HCT116 (cell line): ENCODE results near the gene TOP3B. TPM values are rescaled to one million over a fixed set of nuclear protein-coding genes. Genes with fewer than 3 reads are reported as not detected.

Experiments
- ATAC-seq: fragments of 200-7000 bp; cut with Tn5 transposase; 2 replicates; pipeline ENCODE4 v1.9.1; 2020; ENCODE audit warnings: mild to moderate bottlenecking, moderate library complexity
- BruUV-seq: library from RNA; stranded (reverse); fragments of 400-500 nt; replicated peaks from 2 replicates; lab custom pipeline; 2021; lab: Mats Ljungman, UMichigan
- CTCF ChIA-PET: fragments of 300-600 bp; sonication (Branson Sonifier 250); formaldehyde crosslinking; loops from one replicate; lab custom pipeline; 2021; ENCODE audit warnings: antibody characterized with exemption; lab: Charles Lee
- POLR2A ChIA-PET: fragments of 300-600, 350-600 bp; sonication (Branson Sonifier 250); formaldehyde crosslinking; loops from one replicate; lab custom pipeline; 2021; ENCODE audit warnings: antibody characterized with exemption; lab: Charles Lee
- RAD21 ChIA-PET, 2 experiments: fragments of 300-600 bp; sonication (Branson Sonifier 250); formaldehyde crosslinking; loops; one replicate each; lab custom pipeline; 2023; ENCODE audit warnings: low total read pairs in 2 of 2; ENCODE audit not compliant: uncharacterized antibody in 2 of 2, unreplicated experiment in 2 of 2, low non-redundant PET in 1 of 2; lab: Charles Lee
- DNase-seq: peaks from one replicate; pipeline ENCODE4 v3.0.0-alpha.2; 2010; ENCODE audit warnings: low read depth, low spot score
- H2AFZ ChIP-seq: fragments of 200-600 bp; shearing (Covaris generic), sonication (generic); 2 replicates; pipeline ENCODE4 v1.6.1; 2017; ENCODE audit warnings: low read depth, mixed run types, mixed read lengths, antibody characterized with exemption, low read length; ENCODE audit not compliant: poor library complexity, severe bottlenecking
- H3K27ac ChIP-seq: 2 replicates; pipeline ENCODE4 v1.5.1; 2012; ENCODE audit warnings: low read depth, low read length
- H3K27me3 ChIP-seq: fragments of 200-600 bp; sonication (generic); 2 replicates; pipeline ENCODE4 v1.6.1; 2016; ENCODE audit warnings: mixed run types, low read length, mixed read lengths; ENCODE audit not compliant: insufficient read depth
- H3K36me3 ChIP-seq, 2 experiments: fragments of 200-500 bp in 1 of 2; fragments of 200-600 bp in 1 of 2; sonication (Bioruptor generic) in 1 of 2; sonication (generic) in 1 of 2; 2 replicates each; pipeline versions ENCODE4 v1.5.1 to v1.6.1; 2014 to 2016; ENCODE audit warnings: low read length in 2 of 2, inconsistent platforms in 1 of 2, mixed read lengths in 1 of 2, mixed run types in 1 of 2; ENCODE audit not compliant: insufficient read depth in 2 of 2, control insufficient read depth in 1 of 2
- H3K4me1 ChIP-seq, 2 experiments: fragments of 200-600 bp in 1 of 2; sonication (generic) in 1 of 2; 2 replicates each; pipeline versions ENCODE4 v1.5.1 to v1.6.1; 2012 to 2017; ENCODE audit warnings: low read length in 2 of 2, inconsistent platforms in 1 of 2, mild to moderate bottlenecking in 1 of 2, mixed read lengths in 1 of 2, mixed run types in 1 of 2, moderate library complexity in 1 of 2; ENCODE audit not compliant: insufficient read depth in 2 of 2, control insufficient read depth in 1 of 2
- H3K4me2 ChIP-seq: fragments of 200-600 bp; sonication (generic); 2 replicates; pipeline ENCODE4 v1.6.1; 2017; ENCODE audit warnings: mixed run types, low read length, mixed read lengths
- H3K4me3 ChIP-seq, 2 experiments: fragments of 200-600 bp in 1 of 2; sonication (generic) in 1 of 2; replicated peaks in 1 of 2; 2 replicates each; pipeline ENCODE4 v1.5.1; 2011 to 2016; ENCODE audit warnings: low read length in 2 of 2, control low read depth in 1 of 2, low read depth in 1 of 2, mild to moderate bottlenecking in 1 of 2, mixed read lengths in 1 of 2, mixed run types in 1 of 2
- H3K79me2 ChIP-seq: fragments of 200-600 bp; sonication (generic); 2 replicates; pipeline ENCODE4 v1.6.1; 2017; ENCODE audit warnings: mild to moderate bottlenecking, mixed run types, low read length, moderate library complexity, mixed read lengths; ENCODE audit not compliant: insufficient read depth
- H3K9ac ChIP-seq: fragments of 200-600 bp; sonication (generic); 2 replicates; pipeline ENCODE4 v1.6.1; 2016; ENCODE audit warnings: low read length, mixed read lengths
- H3K9me2 ChIP-seq: fragments of 200-600 bp; sonication (generic), shearing (Covaris generic); 2 replicates; pipeline ENCODE4 v1.6.1; 2017; ENCODE audit warnings: mixed run types, mild to moderate bottlenecking, moderate library complexity; ENCODE audit not compliant: insufficient read depth
- H3K9me3 ChIP-seq, 2 experiments: fragments of 200-500 bp in 1 of 2; fragments of 200-600 bp in 1 of 2; sonication (Bioruptor generic) in 1 of 2; sonication (generic) in 1 of 2; 2 replicates each; pipeline ENCODE4 v1.6.1; 2014 to 2017; ENCODE audit warnings: low read length in 2 of 2, mixed read lengths in 2 of 2, inconsistent platforms in 1 of 2, low read depth in 1 of 2, mild to moderate bottlenecking in 1 of 2, mixed run types in 1 of 2, moderate library complexity in 1 of 2; ENCODE audit not compliant: control insufficient read depth in 1 of 2, insufficient read depth in 1 of 2
- H4K20me1 ChIP-seq: fragments of 200-600 bp; sonication (generic), shearing (Covaris generic); 2 replicates; pipeline ENCODE4 v1.6.1; 2017; ENCODE audit warnings: mixed run types, mild to moderate bottlenecking, moderate library complexity; ENCODE audit not compliant: insufficient read depth
- CBX3 ChIP-seq: IDR thresholded peaks from 2 replicates; pipeline ENCODE4 v1.6.1; 2012; ENCODE audit warnings: low read depth
- EGR1 ChIP-seq: IDR thresholded peaks from 2 replicates; pipeline ENCODE4 v1.6.1; 2012; ENCODE audit warnings: low read depth
- EZH2 ChIP-seq: fragments of 200-600 bp; sonication (generic); IDR thresholded peaks from 2 replicates; pipeline ENCODE4 v1.6.1; 2017; ENCODE audit warnings: antibody characterized with exemption, mixed run types
- EZH2phosphoT487 ChIP-seq: fragments of 200-600 bp; IDR thresholded peaks from 2 replicates; pipeline ENCODE4 v1.6.1; 2018; ENCODE audit warnings: antibody characterized with exemption, borderline replicate concordance
- FOSL1 ChIP-seq: IDR thresholded peaks from 2 replicates; pipeline ENCODE4 v1.6.1; 2012; ENCODE audit warnings: low read depth
- JUND ChIP-seq: IDR thresholded peaks from 2 replicates; pipeline ENCODE4 v1.6.1; 2012
- SIN3A ChIP-seq: IDR thresholded peaks from 2 replicates; pipeline ENCODE4 v1.6.1; 2012; ENCODE audit warnings: low read depth
- SP1 ChIP-seq: IDR thresholded peaks from 2 replicates; pipeline ENCODE4 v1.6.1; 2012; ENCODE audit warnings: low read depth
- SRF ChIP-seq: IDR thresholded peaks from 2 replicates; pipeline ENCODE4 v1.6.1; 2012; ENCODE audit warnings: low read depth
- YY1 ChIP-seq: IDR thresholded peaks from 2 replicates; pipeline ENCODE4 v1.6.1; 2011; ENCODE audit warnings: low read length, low read depth, moderate library complexity, mild to moderate bottlenecking; ENCODE audit not compliant: insufficient replicate concordance; ENCODE audit errors: extremely low read depth
- ZFX ChIP-seq: fragments of 450-650 bp; IDR thresholded peaks from 2 replicates; pipeline ENCODE4 v1.6.1; 2017
- intact Hi-C: fragments of 100-400 bp; cut with micrococcal nuclease; formaldehyde crosslinking; loops from 2 replicates; pipeline ENCODE4 v1.10.0; 2022
- total RNA-seq: library from RNA; stranded (reverse); gene quantifications from one replicate; pipeline ENCODE4 v1.2.1, GENCODE V29; 2021; ENCODE audit not compliant: unreplicated experiment
- TF ChIP-seq, protein P1 (sequence below): IDR thresholded peaks from 2 replicates; pipeline ENCODE4 v1.6.1; 2012
- TF ChIP-seq, protein P2 (sequence below): IDR thresholded peaks from 2 replicates; pipeline ENCODE4 v1.6.1; 2011; ENCODE audit warnings: mild to moderate bottlenecking, low read length, moderate library complexity; ENCODE audit not compliant: insufficient replicate concordance; ENCODE audit errors: extremely low read depth
- TF ChIP-seq, protein P3 (sequence below), 3 experiments: fragments of 200-600 bp in 1 of 3; sonication (generic) in 1 of 3; IDR thresholded peaks in 2 of 3; conservative IDR thresholded peaks in 1 of 3; 2 replicates each; pipeline ENCODE4 v1.5.1; 2012 to 2017; ENCODE audit warnings: low read depth in 2 of 3, low read length in 2 of 3, antibody characterized with exemption in 1 of 3, borderline replicate concordance in 1 of 3, control low read depth in 1 of 3, mild to moderate bottlenecking in 1 of 3, mixed read lengths in 1 of 3, mixed run types in 1 of 3, moderate library complexity in 1 of 3; ENCODE audit not compliant: insufficient read depth in 1 of 3
- TF ChIP-seq, protein P4 (sequence below): IDR thresholded peaks from 2 replicates; pipeline ENCODE4 v1.6.1; 2012

TOP3B gene
- total RNA-seq, 1 experiment from 2014 or later = 50.1 TPM

DNA sequence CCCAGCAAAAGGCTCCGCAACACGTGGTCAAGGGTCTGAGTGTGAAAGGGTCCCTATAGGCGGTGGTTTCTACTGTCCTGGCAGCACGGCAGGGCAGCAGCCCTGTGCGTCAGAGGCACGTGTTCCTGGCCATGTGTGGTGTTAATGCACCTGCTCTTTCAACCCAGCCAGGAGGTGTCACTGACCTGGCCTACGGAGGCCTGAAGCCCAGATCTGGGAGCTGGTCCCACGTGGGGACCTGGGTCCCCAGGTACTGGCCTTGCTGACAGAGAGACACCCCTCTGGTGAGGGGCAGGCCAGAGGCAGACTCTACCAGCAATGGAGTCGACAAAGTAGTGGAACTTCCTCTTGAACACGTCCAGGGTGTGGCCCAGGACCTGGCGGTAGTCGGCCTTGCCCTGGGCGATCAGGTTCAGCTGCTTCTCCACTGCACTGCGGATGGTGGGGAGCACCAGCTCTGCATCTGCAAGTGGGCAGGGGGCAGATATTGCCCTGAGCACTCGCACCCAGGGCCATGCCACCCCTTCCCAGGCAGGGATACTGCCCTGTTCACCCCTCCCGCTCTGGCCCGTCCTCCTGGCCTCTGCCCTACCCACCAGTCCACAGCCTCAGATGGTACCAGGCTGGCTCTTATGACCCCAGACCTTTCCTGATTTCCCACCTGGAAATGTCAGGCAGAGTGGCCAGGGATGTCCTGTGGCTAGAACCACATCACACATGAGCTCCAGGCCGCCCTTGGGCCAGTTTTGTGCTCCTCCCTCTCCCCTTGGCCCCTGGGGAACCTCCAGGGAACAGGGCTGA is 23.1 kb downstream of the TOP3B start:
- intact Hi-C loops = no loop called here
- DNase-seq (no peak), ATAC-seq (no peak)
- Histone ChIP-seq H3K4me3 (no peak overlapping the region), H3K9me2 (no peaks in the 10 kb centered on the region), H3K36me3 (peaks cover 12 to 14% of the 10 kb centered on the region in 2 experiments; a peak in 3 of 4 replicates), H3K79me2 (no peaks in the 10 kb centered on the region), H3K4me1 (peaks cover 0 to 9% of the 10 kb centered on the region in 2 experiments; a peak in 3 of 4 replicates), H3K27me3 (no peaks in the 10 kb centered on the region), H3K4me2 (no peak overlapping the region), H3K27ac (no peak overlapping the region), H2AFZ (no peak overlapping the region), H3K9ac (no peak overlapping the region), H3K9me3 (no peaks in the 10 kb centered on the region), H4K20me1 (no peaks in the 10 kb centered on the region)
- CTCF ChIA-PET = no interaction called here
- TF ChIP-seq JUND = no peak
- TF ChIP-seq, protein P1, sequence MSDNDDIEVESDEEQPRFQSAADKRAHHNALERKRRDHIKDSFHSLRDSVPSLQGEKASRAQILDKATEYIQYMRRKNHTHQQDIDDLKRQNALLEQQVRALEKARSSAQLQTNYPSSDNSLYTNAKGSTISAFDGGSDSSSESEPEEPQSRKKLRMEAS = no peak
- no peak for TF ChIP-seq EZH2phosphoT487
- no peak for TF ChIP-seq FOSL1
- TF ChIP-seq EZH2 = no peak
- no peak for TF ChIP-seq CBX3
- no peak for TF ChIP-seq SRF
- no peak for TF ChIP-seq SIN3A
- TF ChIP-seq EGR1 = no peak
- no peak for TF ChIP-seq ZFX
- TF ChIP-seq, protein P2, sequence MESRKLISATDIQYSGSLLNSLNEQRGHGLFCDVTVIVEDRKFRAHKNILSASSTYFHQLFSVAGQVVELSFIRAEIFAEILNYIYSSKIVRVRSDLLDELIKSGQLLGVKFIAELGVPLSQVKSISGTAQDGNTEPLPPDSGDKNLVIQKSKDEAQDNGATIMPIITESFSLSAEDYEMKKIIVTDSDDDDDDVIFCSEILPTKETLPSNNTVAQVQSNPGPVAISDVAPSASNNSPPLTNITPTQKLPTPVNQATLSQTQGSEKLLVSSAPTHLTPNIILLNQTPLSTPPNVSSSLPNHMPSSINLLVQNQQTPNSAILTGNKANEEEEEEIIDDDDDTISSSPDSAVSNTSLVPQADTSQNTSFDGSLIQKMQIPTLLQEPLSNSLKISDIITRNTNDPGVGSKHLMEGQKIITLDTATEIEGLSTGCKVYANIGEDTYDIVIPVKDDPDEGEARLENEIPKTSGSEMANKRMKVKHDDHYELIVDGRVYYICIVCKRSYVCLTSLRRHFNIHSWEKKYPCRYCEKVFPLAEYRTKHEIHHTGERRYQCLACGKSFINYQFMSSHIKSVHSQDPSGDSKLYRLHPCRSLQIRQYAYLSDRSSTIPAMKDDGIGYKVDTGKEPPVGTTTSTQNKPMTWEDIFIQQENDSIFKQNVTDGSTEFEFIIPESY = no peak
- TF ChIP-seq, protein P3, sequence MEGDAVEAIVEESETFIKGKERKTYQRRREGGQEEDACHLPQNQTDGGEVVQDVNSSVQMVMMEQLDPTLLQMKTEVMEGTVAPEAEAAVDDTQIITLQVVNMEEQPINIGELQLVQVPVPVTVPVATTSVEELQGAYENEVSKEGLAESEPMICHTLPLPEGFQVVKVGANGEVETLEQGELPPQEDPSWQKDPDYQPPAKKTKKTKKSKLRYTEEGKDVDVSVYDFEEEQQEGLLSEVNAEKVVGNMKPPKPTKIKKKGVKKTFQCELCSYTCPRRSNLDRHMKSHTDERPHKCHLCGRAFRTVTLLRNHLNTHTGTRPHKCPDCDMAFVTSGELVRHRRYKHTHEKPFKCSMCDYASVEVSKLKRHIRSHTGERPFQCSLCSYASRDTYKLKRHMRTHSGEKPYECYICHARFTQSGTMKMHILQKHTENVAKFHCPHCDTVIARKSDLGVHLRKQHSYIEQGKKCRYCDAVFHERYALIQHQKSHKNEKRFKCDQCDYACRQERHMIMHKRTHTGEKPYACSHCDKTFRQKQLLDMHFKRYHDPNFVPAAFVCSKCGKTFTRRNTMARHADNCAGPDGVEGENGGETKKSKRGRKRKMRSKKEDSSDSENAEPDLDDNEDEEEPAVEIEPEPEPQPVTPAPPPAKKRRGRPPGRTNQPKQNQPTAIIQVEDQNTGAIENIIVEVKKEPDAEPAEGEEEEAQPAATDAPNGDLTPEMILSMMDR (IDR thresholded peaks at IDR 0.05 in 2 of 3, conservative IDR thresholded peaks at IDR 0.05 in 1 of 3; ENCODE audit: borderline replicate concordance in 1 of 3, insufficient read depth in 1 of 3, low read depth in 2 of 3, low read length in 2 of 3) = no peak
- no peak for TF ChIP-seq SP1
- TF ChIP-seq YY1 = no peak
- TF ChIP-seq, protein P4, sequence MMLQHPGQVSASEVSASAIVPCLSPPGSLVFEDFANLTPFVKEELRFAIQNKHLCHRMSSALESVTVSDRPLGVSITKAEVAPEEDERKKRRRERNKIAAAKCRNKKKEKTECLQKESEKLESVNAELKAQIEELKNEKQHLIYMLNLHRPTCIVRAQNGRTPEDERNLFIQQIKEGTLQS = no peak
- POLR2A ChIA-PET = no interaction called here
- RAD21 ChIA-PET = no interaction called here
- BruUV-seq = no TSS peak
